Kasumi-1 (cell line): ENCODE measurements around the gene ZNF74.

ENCODE experiments used
- DNase-seq, 2 experiments: peaks; one replicate each; lab custom pipeline; 2025; lab: John Stamatoyannopoulos, UW

Gene ZNF74

DNA sequence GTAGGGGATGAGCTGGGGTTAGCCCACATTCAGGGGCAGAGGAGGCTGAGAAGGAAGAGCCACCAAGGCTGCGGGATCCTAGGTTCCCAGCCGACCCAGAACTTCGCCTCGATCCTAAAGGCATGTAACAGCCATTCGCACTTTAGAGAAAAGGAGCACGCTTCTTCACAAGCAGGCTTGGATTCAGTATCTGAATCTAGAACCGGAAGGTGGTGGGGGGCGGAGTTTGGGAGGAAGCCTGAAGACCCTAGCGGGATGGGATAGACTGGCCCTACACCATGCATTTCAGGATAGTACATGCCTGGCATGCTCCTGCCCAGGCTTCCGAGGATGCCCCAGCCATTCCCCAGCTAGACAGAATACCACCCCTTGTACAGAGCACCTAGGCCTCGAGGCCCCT is 39.2 kb downstream of the ZNF74 start:
- DNase-seq = no peak

DNA sequence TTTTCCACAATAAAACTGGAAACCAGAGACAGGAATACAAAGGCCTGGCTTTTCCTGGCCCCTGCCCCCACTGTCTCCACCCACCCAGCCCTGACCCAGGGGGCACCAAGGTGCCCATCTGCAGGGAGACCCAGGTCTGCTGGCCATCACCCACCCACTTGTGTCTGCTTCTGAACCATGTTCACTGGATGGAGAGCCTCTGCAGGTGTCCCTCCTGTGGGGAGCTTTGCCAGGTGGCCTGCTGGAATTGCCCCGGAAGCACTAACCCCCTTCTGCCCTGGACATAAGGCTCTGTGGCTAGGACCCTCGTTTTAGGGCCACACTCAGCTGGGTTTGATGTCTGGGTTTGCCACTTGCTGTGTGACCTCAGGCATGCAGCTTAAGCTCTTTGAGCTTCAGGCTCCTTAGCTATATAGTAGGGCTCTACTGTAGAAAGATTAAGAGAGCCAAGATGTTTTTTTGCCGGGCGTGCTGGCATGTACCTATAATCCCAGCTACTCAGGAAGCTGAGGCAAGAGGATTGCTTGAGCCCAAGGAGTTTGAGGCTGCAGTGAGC is 39.8 kb downstream of the ZNF74 start:
- DNase-seq = no peak

DNA sequence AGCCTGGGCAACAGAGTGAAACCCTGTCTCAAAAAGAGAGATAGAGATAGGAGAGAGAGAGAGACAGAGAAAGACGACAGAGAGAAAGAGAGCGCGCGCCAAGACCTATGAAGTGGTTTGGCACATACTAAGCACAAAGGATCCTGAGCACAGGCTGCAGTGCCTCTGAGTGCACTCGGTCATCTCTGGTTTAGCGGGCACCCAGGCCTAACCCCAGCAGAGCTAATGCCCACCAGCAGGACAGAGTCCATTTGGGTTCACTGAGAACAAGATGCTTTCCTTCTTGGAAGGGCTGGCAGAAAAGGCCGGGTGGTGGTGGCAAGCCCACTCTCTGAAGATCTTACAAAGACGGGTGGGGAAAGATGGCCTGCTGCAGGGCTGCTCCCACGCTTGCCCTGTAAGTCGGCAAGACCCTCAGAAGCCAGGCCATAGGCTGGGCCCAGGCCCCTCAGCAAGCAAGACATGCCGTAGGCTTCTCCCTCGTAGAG is 40.4 kb downstream of the ZNF74 start:
- DNase-seq = no peak

DNA sequence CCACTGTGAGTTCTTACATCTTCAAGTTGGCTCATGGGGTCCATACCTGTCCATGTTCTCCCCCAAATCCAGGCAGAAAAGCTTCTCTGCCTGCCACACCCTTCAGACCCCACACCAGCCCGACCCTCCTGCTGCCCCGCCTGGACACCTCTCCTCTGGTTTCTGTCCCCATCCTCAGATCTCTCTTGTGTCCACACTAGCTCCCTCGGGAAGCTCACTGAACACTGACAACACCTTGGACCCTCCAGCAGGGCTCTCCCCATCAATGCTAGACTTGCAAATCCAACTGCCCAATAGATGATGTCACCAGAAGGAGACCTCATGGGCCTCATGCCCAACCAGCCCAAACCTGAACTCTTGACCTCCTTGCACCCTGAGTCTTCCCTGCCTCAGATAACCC is 40.8 kb downstream of the ZNF74 start:
- DNase-seq = no peak

DNA sequence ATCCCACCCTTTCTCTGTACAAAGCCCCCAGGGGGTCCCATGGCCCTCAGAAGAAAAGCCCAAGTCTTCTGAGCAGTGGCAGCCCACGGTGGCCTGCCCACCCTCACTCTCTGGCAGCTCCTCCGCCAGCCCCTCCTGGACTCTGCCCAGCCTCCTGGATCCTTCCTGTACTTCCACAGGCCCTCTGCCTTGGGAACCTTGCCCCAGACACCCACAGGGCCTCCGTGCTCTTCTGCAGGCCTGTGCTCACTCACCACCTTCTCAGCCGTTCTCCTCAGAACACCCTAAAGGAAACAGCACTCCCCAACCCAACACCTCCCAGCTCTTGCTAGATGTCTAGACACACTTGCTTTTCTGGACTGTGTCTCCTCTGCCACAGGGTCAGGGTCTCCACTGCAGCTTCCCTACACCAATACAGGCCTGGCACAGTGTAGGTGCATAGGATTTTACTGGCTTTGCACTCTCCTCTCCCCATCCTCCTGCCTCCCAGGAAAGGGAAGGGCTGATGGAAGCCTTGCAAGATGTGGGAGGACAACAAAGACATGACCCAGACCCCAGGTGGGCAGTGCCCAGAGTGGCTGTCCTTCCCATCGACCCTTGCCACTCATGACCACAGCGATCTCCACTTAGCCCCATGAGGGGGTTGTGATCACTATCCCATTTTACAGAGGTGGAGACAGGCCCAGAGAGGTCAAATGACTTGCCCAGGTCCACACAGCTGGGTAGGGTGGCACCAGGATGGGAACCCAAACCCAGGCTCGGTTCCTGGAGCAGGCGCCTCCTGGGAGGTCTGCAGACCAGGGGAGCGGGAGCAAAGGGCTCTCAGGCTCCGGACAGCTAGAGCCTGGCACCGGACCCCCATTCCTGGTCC is 41.7 kb downstream of the ZNF74 start:
- no peak for DNase-seq

DNA sequence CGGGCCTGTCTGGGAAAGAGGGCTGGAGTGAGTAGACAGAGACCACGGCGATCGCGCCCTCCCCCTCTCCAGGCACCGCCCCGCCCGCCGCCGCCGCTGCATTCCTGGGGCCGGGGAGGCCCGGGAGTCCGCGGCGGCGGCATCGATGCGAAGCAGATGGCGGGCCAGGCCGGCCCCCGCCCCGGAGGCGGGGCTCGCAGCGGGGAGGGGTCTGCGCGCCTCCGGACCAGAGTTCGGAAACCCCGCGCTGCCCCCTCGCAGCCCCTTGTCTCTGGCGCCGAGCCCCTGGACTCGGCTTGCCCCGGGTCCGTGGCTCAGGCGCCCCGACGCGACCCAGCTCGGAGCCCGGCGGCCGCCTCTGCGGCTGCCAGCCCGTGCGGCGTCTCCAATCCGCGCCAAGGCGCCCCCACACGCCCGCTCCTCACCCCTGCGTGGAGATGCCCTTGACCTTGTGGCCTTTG is 42.4 kb downstream of the ZNF74 start:
- no peak for DNase-seq

DNA sequence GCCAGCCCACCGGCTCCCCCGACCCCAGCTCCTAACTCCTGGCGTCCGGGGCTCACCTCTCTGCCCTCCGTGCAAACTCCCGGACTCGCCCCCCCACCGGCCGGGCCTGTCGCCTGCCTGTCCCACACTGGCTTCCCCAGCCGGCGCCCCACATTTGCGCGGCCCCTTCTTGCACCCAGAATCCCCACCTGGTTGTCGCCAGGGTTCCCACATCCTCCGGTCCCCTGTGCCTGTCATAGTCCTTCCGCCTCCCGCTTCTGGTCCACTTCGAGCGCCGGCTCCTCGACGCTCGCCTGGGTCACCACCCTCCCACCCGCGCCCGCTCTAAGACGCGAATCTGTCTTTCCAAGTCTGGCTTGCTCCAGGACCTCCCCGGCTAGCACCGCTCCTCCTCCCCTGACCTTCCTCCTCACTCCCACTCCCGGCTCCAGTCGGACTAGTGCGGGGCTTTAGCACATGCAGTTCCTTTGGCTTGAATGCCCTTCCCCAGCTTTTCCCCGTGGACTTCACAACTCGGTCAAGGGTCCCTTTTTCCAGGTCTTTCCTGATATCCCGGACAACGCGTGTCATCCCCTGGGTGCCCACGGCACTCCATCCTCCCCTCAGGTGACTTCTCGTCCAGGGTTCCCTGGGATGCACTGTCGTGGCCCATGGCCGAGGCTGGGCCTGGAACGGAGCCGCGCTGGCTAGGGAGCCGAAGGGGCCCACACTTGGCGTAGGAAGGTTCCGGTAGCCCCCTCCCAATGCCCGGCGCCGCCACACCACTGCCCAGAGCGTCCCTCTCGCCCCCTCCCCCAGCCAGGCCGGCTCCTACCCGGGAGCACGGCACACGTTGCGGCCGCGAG is 43.0 kb downstream of the ZNF74 start:
- DNase-seq = peak in 1 of 2 experiments; percentile 30

DNA sequence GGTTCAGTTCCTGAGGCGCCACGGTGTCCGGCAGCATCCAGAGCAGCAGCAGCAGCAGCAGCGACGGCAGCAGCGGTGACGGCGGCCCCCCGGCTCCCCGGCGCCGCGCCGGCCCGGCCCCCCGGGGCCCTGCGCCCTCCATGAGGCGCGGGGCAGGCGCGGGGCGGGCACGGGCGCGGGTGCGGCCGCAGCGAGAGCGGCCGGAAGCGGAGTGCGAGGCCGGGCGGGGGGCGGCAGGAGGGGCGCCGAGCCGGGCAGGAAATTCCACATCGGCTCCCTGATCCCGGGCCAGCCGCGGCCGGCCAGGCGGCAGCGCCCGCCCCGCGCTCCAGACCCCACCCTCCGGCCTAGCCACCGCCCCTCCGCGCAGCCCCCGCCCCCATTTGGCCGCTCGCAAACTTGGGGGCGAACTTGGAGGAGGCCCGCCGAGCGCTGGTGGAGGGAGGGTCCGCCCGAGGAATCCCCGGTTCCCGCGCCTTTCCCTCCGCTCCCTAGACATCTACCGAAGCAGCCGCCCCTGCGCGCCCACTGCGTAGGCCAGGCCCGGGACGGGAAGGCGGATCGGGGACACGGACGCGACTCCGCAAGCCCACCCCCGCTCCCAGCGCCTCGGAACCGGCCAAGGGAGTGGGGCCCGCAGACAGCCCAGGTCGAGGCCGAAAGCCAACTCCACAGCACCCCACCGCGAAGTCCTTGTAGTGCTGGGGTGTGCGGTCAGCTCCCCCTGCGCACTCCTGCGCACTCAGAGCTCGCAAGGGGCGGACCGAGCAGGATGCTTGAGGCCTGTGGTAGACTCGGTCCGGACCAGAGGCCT is 43.9 kb downstream of the ZNF74 start, which contains the start of gene SCARF2:
TSS of gene SCARF2 (minus strand) at position 213 of the 814 bp plus-strand sequence. CDS start at position 142, 71 bp downstream.
- DNase-seq = no peak

DNA sequence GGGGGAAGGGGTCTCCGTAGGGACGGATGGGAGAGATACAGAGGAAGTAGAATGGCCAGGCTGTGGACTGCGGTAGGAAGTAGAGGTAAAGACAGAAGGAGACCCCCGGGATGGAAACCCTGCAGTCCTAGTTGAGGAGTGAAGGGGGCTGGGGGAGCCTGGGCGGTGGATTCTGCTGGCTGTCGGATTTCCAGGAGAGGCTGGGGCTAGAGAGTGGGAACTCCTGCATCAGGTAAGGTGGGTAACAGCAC is 44.4 kb downstream of the ZNF74 start:
- no peak for DNase-seq

DNA sequence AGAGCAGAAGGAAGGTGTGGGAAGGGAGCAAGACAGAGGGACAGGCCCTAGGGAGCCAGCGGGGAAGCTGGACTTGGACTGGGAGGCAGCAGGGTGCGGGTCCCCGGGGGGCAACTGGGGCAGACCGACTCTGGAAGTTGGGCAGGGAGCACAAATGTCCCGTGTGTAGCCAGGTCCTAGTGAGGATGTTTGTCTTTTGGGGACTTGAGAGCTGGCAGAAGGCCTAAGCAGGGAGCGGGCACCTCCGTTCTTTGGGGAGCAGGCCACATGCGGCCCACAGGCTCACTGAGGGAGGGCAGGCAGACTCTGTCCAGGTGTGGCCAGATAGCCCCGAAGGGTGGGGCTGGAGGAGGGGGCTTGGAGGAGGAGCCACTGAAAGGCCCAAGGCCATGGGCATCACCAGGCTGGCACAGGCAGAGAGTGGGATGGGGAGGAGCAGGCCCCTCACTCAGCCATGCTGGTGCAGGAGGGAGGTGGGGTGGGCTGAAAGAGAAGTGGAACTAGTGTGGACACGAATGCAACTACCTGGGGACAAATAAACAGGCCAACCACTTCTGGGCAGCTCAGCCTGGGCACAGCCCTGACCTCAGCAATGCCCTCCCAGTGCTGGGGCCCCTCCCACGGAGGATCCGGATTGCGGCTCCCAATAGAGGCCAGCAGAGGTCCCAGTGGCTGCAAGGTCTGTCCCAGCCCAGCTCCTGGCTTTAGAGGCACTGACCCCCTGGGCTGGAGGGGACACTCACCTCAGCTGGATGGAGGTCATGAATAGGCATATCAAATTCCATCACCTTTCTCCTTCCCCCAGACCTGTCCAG is 44.9 kb downstream of the ZNF74 start:
- no peak for DNase-seq

DNA sequence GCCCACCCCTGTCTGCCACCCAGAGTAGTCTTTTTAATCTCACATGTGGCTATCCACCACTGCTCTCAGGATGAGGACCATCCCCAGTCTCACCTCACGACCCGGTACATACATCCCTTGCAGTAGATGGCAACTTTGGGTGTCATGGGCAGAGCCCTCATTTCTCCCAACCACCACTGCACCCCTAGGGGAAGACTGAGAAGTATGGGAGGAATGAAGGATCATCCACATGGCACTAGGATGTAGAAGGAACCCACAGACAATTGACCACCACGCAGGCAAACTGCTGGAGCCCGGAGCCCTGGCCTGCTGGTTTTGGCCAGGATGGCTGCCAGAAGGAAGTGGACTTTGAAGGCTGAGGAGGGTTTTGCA is 45.6 kb downstream of the ZNF74 start:
- DNase-seq = no peak

DNA sequence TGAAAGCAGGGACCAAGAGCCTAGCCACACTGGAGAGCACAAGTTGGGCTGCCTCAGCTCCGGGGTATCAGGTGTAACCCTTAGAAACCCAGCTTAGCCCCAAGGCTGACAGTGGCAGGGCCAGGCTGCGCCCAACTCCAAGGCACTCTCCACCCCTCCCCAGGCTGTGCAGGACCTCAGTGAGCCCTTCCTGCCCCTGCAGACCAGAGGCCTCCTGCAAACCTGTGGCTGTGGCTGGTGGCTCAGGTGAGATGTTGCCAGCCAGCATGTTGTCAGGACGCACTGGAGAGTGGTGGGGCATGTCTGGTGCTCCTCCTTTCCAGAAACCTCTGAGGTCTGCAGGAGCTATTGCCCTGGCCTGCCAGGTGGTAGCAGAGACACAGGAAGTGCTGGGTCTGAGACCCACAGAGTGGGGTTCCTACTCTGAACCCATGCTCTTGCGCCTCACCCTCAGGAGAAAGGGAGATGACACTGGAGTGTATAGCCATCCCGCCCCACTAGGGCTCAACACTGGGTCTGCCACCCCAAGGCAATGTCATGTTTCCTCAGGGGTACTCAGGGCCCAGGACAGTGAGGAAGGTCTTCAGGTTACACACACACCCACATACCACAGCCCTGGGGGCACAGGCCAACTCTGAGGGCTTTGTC is 46.1 kb downstream of the ZNF74 start:
- no peak for DNase-seq

DNA sequence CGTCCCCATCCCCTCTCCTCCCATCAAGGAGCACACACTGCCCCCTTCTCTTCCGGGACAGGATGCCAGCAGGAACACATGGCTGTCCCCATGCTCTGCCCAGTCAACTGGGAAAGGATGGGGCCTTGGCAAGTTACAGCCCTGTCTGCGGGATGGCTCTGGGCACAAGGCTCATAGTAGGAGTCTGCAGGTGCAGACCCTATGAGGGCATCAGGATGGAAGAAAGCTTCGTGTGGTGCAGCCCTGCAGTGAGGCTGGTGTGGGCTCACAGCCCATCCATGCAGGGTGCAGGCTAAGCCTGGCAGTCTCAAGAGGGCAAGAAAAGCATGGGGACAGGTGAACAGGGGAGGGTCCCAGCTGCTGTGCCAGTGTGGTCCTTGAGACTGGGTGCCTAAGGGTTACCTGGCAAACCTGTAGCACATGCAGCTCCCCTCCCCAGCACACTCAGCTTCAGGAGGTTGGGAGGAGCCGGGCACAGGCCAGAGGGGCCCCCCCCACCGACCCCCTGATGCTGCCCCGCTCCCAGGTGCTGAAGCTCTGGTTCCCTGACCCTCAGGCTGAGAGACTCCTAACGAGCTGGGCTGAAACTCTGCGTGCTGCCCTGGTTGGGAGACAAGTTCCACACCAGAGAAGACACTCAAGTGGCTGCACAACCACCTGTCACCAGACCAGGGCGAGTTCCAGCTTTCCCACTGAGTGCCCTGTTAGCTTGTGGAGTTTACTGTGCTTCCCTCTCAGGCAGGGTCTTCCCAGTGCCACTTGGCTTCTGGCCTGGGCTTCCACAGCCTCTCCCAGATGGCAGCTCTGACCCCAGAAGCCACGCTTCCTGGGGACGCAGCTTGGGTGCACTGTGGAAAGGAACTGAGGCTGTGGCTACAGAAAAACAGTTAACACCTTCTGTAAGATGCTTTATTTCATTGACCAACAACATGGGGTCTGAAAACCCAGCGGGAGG is 47.0 kb downstream of the ZNF74 start:
- DNase-seq = no peak

DNA sequence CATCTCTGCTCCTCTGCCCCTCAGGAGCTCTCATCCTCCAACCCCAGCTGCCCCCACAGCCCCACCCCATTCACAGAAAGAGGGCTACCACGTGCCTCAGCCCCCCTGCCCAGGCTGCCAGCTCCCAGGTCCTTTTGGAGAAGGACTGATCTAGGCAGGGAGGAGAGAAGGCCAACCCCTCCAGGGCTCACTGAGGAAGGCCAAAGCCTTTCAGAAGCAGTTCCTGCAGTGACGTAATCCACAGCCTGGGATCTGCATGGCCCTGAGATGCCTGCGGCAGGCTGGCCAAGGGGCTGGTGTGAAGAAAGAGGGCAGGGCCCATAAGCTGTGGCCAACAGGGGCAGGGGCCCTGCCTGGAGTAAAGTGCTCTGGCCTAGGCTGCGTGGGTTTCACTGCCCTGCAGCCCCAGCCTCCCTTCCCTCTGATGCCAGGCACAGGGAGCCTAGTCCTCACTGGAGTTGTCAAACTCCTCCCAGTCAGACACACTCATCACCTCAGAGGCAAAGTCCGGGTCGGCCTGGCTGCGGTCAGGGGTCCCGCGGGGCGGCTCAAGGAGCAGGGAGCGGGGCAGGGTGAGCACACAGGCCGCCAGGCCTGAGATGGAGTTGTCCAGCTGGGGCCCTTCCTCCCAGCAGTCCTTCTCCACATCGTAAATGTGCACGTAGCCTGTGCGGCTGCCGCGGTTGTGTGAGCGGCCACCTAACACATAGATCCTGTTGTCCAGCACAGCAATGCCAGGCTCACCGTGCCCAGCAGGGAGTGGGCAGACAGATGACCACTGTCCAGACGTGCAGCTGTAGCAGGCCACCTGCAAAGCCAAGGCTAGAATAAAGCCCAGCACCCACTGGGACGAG is 47.9 kb downstream of the ZNF74 start:
- no peak for DNase-seq

DNA sequence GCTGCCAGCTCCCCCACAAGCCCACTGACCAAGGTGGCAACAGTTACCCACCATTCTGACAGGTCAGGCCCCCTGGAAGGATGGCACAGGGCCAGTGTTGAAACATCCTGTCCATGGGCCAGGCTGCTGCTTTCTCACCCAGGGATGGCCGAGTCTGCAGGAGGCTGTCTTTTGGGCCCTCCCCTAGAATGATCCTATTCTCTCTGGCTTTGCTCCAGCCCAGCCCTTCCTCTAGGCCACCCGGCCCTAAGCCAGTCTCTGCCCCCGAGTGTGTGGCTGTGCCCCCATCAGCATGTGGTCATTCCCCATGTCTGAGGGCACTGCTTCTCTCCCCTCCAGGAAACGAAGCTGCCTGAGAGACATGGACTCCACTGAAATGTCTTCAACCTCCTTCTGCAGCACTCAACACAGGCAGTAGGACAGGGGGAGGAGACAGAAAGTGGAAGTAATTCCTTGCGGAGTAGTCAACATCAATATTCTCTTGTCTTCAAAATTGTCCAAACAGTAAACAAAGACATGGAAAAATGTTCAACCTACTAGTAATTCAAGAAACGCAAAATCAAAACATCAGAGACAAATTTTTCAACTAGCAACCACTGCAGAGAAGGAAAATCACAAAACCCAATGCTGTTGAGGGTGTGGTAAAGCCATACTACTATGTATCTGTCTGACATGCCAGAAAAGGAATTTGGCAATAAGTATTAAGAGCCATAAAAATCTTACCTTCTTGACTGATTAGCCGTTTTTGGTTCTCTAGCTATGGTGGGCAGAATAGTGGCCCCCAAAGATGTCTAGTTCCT is 48.7 kb downstream of the ZNF74 start:
- DNase-seq = no peak

DNA sequence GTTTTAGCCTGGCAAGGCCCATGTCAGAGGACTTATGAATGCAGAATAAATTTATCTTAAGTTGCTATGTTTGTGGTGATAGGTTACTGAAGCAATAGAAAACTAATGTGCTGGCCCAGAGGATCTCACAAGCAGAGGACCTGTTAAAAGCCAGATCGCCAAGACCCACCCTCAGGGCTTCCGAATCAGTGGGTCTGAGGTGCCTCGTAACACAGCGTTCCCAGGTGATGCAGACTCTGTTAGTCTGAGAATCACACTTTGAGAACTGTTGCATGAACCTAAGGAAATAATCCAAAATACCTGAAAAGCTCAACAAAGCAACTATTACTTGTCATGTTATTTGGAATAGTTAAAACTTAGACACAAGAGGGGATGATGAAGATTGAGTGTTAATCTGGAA is 50.4 kb downstream of the ZNF74 start:
- DNase-seq = no peak

DNA sequence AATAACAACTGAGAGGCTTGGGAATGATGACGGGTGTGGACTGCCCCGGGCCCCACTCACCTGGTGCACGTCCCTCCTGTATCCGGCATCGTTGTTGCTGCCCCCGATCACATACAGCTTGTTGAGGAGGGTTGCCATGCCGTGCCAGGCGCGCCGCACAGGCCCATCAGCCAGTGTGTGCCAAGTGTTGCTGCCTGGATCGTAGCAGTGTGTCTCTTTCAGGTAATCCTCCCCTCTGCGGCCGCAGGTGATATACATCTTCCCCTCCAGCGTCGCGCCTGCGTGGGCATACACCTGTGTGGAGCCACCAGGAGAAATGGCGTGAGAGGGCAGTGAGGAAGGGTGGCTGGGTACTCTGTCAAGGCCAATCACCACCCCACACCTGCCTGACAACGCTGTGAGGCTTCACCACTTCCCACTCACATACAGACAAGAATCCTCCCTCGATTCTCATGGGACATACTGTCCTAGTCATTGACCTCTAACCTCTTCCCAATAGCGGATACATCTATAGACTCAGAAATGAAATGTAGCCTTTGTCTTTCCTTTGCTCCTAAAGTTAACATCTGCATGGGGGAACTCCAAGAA is 52.5 kb downstream of the ZNF74 start:
- DNase-seq = no peak
